Adipocyte (in vitro differentiated cells): ENCODE measurements around the gene ATF6B.

Source experiments
- DNase-seq: peaks from one replicate; pipeline ENCODE4 v3.0.0-alpha.2; 2015; ENCODE audit warnings: low read depth
- H3K27me3 ChIP-seq: replicated peaks from 2 replicates; pipeline ENCODE4 v1.7.0; 2013; ENCODE audit warnings: mild to moderate bottlenecking, low read length, moderate library complexity; ENCODE audit not compliant: control insufficient read depth, insufficient read depth
- H3K36me3 ChIP-seq: 2 replicates; pipeline ENCODE4 v1.7.0; 2013; ENCODE audit warnings: low read length, mild to moderate bottlenecking, moderate library complexity; ENCODE audit not compliant: control insufficient read depth, insufficient read depth, severe bottlenecking
- H3K4me1 ChIP-seq: 2 replicates; pipeline ENCODE4 v1.7.0; 2013; ENCODE audit warnings: mild to moderate bottlenecking, low read length, moderate library complexity; ENCODE audit not compliant: control insufficient read depth, insufficient read depth
- H3K4me3 ChIP-seq: 2 replicates; pipeline ENCODE4 v1.7.0; 2013; ENCODE audit warnings: mild to moderate bottlenecking, low read length, moderate library complexity
- H3K9ac ChIP-seq: 2 replicates; pipeline ENCODE4 v1.7.0; 2013; ENCODE audit warnings: mild to moderate bottlenecking, low read length, moderate library complexity
- H3K9me3 ChIP-seq: 2 replicates; pipeline ENCODE4 v1.7.0; 2013; ENCODE audit warnings: mild to moderate bottlenecking, low read length, moderate library complexity; ENCODE audit not compliant: control insufficient read depth

ATF6B gene

GRCh38 chr6:32168807-32169591 lies 41.0 kb upstream of the ATF6B start:
- H3K9ac ChIP-seq, result no peak overlapping the region
- no peaks in the 10 kb centered on the region for H3K27me3 ChIP-seq
- H3K36me3 ChIP-seq, result peaks cover 36% of the 10 kb centered on the region
- peaks cover 7% of the 10 kb centered on the region for H3K4me1 ChIP-seq
- no peak for DNase-seq
- no peak overlapping the region for H3K4me3 ChIP-seq
- H3K9me3 ChIP-seq, result no peaks in the 10 kb centered on the region

GRCh38 chr6:32168350-32168749 lies 40.3 kb upstream of the ATF6B start:
- H3K36me3 ChIP-seq, result peaks cover 36% of the 10 kb centered on the region
- no peak for DNase-seq

GRCh38 chr6:32167761-32168262 lies 39.8 kb upstream of the ATF6B start:
- no peak overlapping the region for H3K9ac ChIP-seq
- no peak overlapping the region for H3K4me3 ChIP-seq
- peaks cover 7% of the 10 kb centered on the region for H3K4me1 ChIP-seq
- H3K27me3 ChIP-seq, result no peaks in the 10 kb centered on the region
- no peak for DNase-seq
- no peaks in the 10 kb centered on the region for H3K9me3 ChIP-seq
- peaks cover 36% of the 10 kb centered on the region for H3K36me3 ChIP-seq

More at GRCh38 chr6:32168350-32168749, 40.3 kb upstream of the ATF6B start:
- no peak overlapping the region for H3K4me3 ChIP-seq
- peaks cover 7% of the 10 kb centered on the region for H3K4me1 ChIP-seq
- H3K27me3 ChIP-seq, result no peaks in the 10 kb centered on the region
- H3K9me3 ChIP-seq, result no peaks in the 10 kb centered on the region
- no peak overlapping the region for H3K9ac ChIP-seq

GRCh38 chr6:32167154-32167760 lies 39.2 kb upstream of the ATF6B start:
- no peak for DNase-seq
- H3K27me3 ChIP-seq, result no peaks in the 10 kb centered on the region
- H3K4me1 ChIP-seq, result peaks cover 7% of the 10 kb centered on the region
- H3K9ac ChIP-seq, result no peak overlapping the region
- peaks cover 36% of the 10 kb centered on the region for H3K36me3 ChIP-seq
- no peak overlapping the region for H3K4me3 ChIP-seq
- no peaks in the 10 kb centered on the region for H3K9me3 ChIP-seq

DNA sequence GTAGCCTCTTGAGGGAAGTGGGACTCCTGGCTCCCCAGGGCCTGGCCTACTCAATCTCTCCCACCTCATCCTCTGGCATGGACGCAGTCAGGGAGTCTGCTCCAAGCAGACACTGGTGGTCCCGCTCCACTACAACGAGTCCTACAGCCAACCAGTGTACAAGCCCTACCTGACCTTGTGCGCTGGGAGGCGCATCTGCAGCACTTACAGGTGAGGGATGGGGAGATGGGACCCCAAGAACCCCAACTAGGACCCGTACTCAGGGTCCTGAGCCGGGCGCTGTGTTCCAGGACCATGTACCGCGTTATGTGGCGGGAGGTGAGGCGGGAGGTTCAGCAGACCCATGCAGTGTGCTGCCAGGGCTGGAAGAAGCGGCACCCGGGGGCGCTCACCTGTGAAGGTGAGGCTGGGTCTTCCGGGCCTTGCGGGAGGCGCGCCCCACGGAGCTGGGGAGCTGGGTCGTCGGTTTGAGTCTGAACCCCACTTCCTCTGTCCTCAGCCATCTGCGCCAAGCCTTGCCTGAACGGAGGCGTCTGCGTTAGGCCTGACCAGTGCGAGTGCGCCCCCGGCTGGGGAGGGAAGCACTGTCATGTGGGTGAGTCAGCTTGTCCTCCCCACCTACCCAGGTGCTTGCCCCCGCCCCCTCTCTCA lies 38.5 kb upstream of the ATF6B start:
- H3K36me3 ChIP-seq, result peaks cover 36% of the 10 kb centered on the region

DNA sequence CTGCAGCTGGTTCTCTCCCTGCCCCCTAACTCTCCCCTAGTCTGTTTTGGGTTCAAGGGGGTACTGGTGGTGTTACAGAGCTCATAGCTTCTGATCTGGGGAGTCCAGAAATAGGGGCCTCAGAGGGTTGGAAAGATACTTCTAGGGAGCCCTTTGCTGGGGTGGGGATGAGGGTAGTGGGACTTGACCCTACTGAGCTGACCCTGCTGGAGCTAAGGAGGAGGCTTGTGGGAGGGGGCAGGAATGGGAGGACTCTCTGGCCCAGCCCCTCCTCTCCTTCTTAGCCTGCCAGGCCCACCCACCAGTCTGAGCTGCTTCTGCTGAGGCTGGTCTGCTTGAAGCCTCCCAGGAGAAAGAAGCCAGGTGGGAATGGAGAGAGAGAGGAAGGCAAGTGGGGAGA lies 36.2 kb upstream of the ATF6B start, which contains the start of gene EGFL8:
TSS of gene EGFL8 (plus strand) at position 301 of the 400 bp plus-strand sequence. CDS start 1,571 bp downstream, outside the sequence.
- H3K36me3 ChIP-seq, result peaks cover 22% of the 10 kb centered on the region

More for the DNA sequence above, 38.5 kb upstream of the ATF6B start:
- no peak overlapping the region for H3K9ac ChIP-seq
- no peaks in the 10 kb centered on the region for H3K9me3 ChIP-seq
- no peak overlapping the region for H3K4me3 ChIP-seq
- DNase-seq, result no peak
- peaks cover 7% of the 10 kb centered on the region for H3K4me1 ChIP-seq
- no peaks in the 10 kb centered on the region for H3K27me3 ChIP-seq

GRCh38 chr6:32163559-32164258 lies 35.7 kb upstream of the ATF6B start:
- Histone ChIP-seq H3K4me1 (peaks cover 3% of the 10 kb centered on the region), H3K27me3 (no peaks in the 10 kb centered on the region), H3K9me3 (no peaks in the 10 kb centered on the region), H3K36me3 (peaks cover 26% of the 10 kb centered on the region), H3K4me3 (no peak overlapping the region), H3K9ac (no peak overlapping the region)
- DNase-seq, result no peak

More for the DNA sequence above, 36.2 kb upstream of the ATF6B start, which contains the start of gene EGFL8:
- Histone ChIP-seq H3K9me3 (no peaks in the 10 kb centered on the region), H3K4me1 (peaks cover 7% of the 10 kb centered on the region), H3K9ac (no peak within 1 kb of the TSS), H3K27me3 (no peaks in the 10 kb centered on the region), H3K4me3 (no peak within 1 kb of the TSS)
- no peak for DNase-seq

DNA sequence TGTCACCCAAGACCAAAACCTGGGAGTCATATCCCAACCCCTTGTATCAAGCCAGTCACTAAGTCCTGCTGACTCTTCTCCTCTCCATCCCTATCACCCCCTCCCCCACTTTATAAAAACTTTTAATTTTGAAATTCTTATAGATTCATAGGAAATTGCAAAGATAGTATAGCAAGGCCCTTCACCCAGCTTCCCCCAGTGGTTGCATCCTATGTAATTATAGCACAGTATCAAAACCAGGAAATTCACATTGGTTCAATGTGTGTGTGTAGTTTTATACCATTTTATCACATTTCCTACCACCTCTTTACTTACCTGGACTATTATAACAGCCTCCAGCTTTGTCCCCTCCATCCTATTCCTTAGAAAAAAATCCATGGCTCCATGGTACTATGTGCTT lies 30.0 kb upstream of the ATF6B start:
- DNase-seq, result no peak
- H3K9ac ChIP-seq, result no peak overlapping the region
- peaks cover 17% of the 10 kb centered on the region for H3K4me1 ChIP-seq
- peaks cover 21% of the 10 kb centered on the region for H3K36me3 ChIP-seq
- no peak overlapping the region for H3K4me3 ChIP-seq
- no peaks in the 10 kb centered on the region for H3K9me3 ChIP-seq
- H3K27me3 ChIP-seq, result no peaks in the 10 kb centered on the region

- Histone ChIP-seq H3K36me3 (peaks cover 21% of the 10 kb centered on the region), H3K9me3 (no peaks in the 10 kb centered on the region), H3K4me1 (peaks cover 28% of the 10 kb centered on the region), H3K27me3 (no peaks in the 10 kb centered on the region), H3K9ac (no peak overlapping the region), H3K4me3 (no peak overlapping the region)
- no peak for DNase-seq
Observed at GRCh38 chr6:32156891-32157290, 28.8 kb upstream of the ATF6B start.

- peak; percentile 82 for DNase-seq
- H3K4me3 ChIP-seq, result peak overlapping the region; percentile 90
- H3K27me3 ChIP-seq, result peaks cover 6% of the 10 kb centered on the region
- H3K9ac ChIP-seq, result peak overlapping the region; percentile 88
- H3K4me1 ChIP-seq, result peaks cover 28% of the 10 kb centered on the region
- H3K9me3 ChIP-seq, result no peaks in the 10 kb centered on the region
- peaks cover 21% of the 10 kb centered on the region for H3K36me3 ChIP-seq
Observed at GRCh38 chr6:32154514-32155161, 26.6 kb upstream of the ATF6B start.
